Measurements from ENCODE around the gene CHST8.

- no peak for TF ChIP-seq EP300 (IDR thresholded peaks at IDR 0.05)
- TF ChIP-seq, protein P1, sequence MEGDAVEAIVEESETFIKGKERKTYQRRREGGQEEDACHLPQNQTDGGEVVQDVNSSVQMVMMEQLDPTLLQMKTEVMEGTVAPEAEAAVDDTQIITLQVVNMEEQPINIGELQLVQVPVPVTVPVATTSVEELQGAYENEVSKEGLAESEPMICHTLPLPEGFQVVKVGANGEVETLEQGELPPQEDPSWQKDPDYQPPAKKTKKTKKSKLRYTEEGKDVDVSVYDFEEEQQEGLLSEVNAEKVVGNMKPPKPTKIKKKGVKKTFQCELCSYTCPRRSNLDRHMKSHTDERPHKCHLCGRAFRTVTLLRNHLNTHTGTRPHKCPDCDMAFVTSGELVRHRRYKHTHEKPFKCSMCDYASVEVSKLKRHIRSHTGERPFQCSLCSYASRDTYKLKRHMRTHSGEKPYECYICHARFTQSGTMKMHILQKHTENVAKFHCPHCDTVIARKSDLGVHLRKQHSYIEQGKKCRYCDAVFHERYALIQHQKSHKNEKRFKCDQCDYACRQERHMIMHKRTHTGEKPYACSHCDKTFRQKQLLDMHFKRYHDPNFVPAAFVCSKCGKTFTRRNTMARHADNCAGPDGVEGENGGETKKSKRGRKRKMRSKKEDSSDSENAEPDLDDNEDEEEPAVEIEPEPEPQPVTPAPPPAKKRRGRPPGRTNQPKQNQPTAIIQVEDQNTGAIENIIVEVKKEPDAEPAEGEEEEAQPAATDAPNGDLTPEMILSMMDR (IDR thresholded peaks at IDR 0.05), result no peak
Observed at GRCh38 chr19:33673258-33673875, 51.6 kb downstream of the CHST8 start.
